HEK293 (cell line): ENCODE results near the gene MAMDC2.

Experiments used
- CTCF ChIA-PET: fragments of 350-600 bp; formaldehyde crosslinking; extraction: SDS; loops from one replicate; lab custom pipeline; 2021; ENCODE audit warnings: antibody characterized with exemption; lab: Yijun Ruan, JAX
- POLR2A ChIA-PET: fragments of 300-600 bp; formaldehyde crosslinking; extraction: SDS; loops from one replicate; lab custom pipeline; 2020; ENCODE audit warnings: antibody characterized with exemption, inconsistent platforms; lab: Yijun Ruan, JAX
- H3K27ac ChIP-seq: fragments of 200-500 bp; sonication (Bioruptor generic); 2 replicates; pipeline ENCODE4 v1.5.1; 2014; ENCODE audit warnings: low read depth, low read length, control low read depth, inconsistent platforms; ENCODE audit errors: extremely low read depth
- H3K36me3 ChIP-seq, 2 experiments: fragments of 200-500 bp in 1 of 2; sonication (Bioruptor generic) in 1 of 2; 1 replicate in 1 of 2; 2 replicates in 1 of 2; pipeline ENCODE4 v1.5.1; 2014 to 2017; ENCODE audit warnings: inconsistent platforms in 2 of 2, low read length in 2 of 2; ENCODE audit not compliant: control insufficient read depth in 2 of 2, insufficient read depth in 1 of 2
- H3K4me1 ChIP-seq: fragments of 200-500 bp; sonication (Bioruptor generic); 2 replicates; pipeline ENCODE4 v1.5.1; 2014; ENCODE audit warnings: mild to moderate bottlenecking, low read length, inconsistent platforms; ENCODE audit not compliant: control insufficient read depth, insufficient read depth
- H3K4me3 ChIP-seq: 2 replicates; pipeline ENCODE4 v1.5.1; 2011; ENCODE audit warnings: low read depth, mild to moderate bottlenecking, control low read depth, low read length, moderate library complexity
- H3K9me3 ChIP-seq: fragments of 200-500 bp; sonication (Bioruptor generic); 2 replicates; pipeline ENCODE4 v1.5.1; 2014; ENCODE audit warnings: low read depth, low read length, inconsistent platforms; ENCODE audit not compliant: control insufficient read depth, insufficient read depth
- BCL11B ChIP-seq: fragments of 450-650 bp; formaldehyde crosslinking; IDR thresholded peaks from 2 replicates; pipeline ENCODE4 v1.5.1; 2016; ENCODE audit warnings: low read depth, missing biosample characterization, missing genetic modification characterization
- IKZF3 ChIP-seq: fragments of 450-650 bp; IDR thresholded peaks from 2 replicates; pipeline ENCODE4 v1.5.0; 2018; ENCODE audit warnings: missing biosample characterization, mild to moderate bottlenecking, missing genetic modification characterization, moderate library complexity
- KLF1 ChIP-seq: fragments of 450-650 bp; formaldehyde crosslinking; IDR thresholded peaks from 2 replicates; pipeline ENCODE4 v1.5.1; 2016; ENCODE audit warnings: missing biosample characterization, missing genetic modification characterization
- KLF16 ChIP-seq: fragments of 450-650 bp; formaldehyde crosslinking; IDR thresholded peaks from 2 replicates; pipeline ENCODE4 v1.5.1; 2017; ENCODE audit warnings: missing biosample characterization, missing genetic modification characterization
- KLF9 ChIP-seq: fragments of 450-650 bp; formaldehyde crosslinking; IDR thresholded peaks from 2 replicates; pipeline ENCODE4 v1.5.1; 2016; ENCODE audit warnings: missing biosample characterization, missing genetic modification characterization, low read depth
- RBAK ChIP-seq: fragments of 450-650 bp; formaldehyde crosslinking; IDR thresholded peaks from 2 replicates; pipeline ENCODE4 v1.5.1; 2016; ENCODE audit warnings: missing biosample characterization, missing genetic modification characterization
- SCRT1 ChIP-seq: fragments of 450-650 bp; formaldehyde crosslinking; IDR thresholded peaks from 2 replicates; pipeline ENCODE4 v1.5.1; 2016; ENCODE audit warnings: missing biosample characterization, missing genetic modification characterization, borderline replicate concordance
- ZBTB1 ChIP-seq: fragments of 450-650 bp; formaldehyde crosslinking; IDR thresholded peaks from 2 replicates; pipeline ENCODE4 v1.5.1; 2016; ENCODE audit warnings: missing biosample characterization, missing genetic modification characterization
- ZNF114 ChIP-seq: fragments of 450-650 bp; formaldehyde crosslinking; IDR thresholded peaks from 2 replicates; pipeline ENCODE4 v1.5.0; 2017; ENCODE audit warnings: missing biosample characterization, missing genetic modification characterization
- ZNF121 ChIP-seq: fragments of 450-650 bp; formaldehyde crosslinking; IDR thresholded peaks from 2 replicates; pipeline ENCODE4 v1.5.1; 2016; ENCODE audit warnings: missing biosample characterization, missing genetic modification characterization
- ZNF155 ChIP-seq: fragments of 450-650 bp; formaldehyde crosslinking; IDR thresholded peaks from 2 replicates; pipeline ENCODE4 v1.5.1; 2016; ENCODE audit warnings: missing biosample characterization, missing genetic modification characterization
- ZNF16 ChIP-seq: fragments of 450-650 bp; formaldehyde crosslinking; IDR thresholded peaks from 2 replicates; pipeline ENCODE4 v1.5.1; 2016; ENCODE audit warnings: low read depth, missing biosample characterization, missing genetic modification characterization
- ZNF184 ChIP-seq: fragments of 450-650 bp; IDR thresholded peaks from 2 replicates; pipeline ENCODE4 v1.5.1; 2018; ENCODE audit warnings: missing biosample characterization, mild to moderate bottlenecking, missing genetic modification characterization
- ZNF433 ChIP-seq: fragments of 450-650 bp; formaldehyde crosslinking; IDR thresholded peaks from 2 replicates; pipeline ENCODE4 v1.5.1; 2016; ENCODE audit warnings: missing biosample characterization, missing genetic modification characterization, low read depth
- ZNF510 ChIP-seq: fragments of 450-650 bp; formaldehyde crosslinking; IDR thresholded peaks from 2 replicates; pipeline ENCODE4 v1.5.1; 2018; ENCODE audit warnings: mild to moderate bottlenecking, missing genetic modification characterization, missing biosample characterization; ENCODE audit not compliant: insufficient replicate concordance
- ZNF514 ChIP-seq: fragments of 450-650 bp; formaldehyde crosslinking; IDR thresholded peaks from 2 replicates; pipeline ENCODE4 v1.5.1; 2016; ENCODE audit warnings: missing biosample characterization, missing genetic modification characterization
- ZNF529 ChIP-seq: fragments of 450-650 bp; formaldehyde crosslinking; IDR thresholded peaks from 2 replicates; pipeline ENCODE4 v1.5.1; 2017; ENCODE audit warnings: missing genetic modification characterization, missing biosample characterization; ENCODE audit not compliant: insufficient replicate concordance
- ZNF530 ChIP-seq: fragments of 450-650 bp; formaldehyde crosslinking; IDR thresholded peaks from 2 replicates; pipeline ENCODE4 v1.5.1; 2016; ENCODE audit warnings: low read depth, missing biosample characterization, missing genetic modification characterization
- ZNF549 ChIP-seq: fragments of 450-650 bp; IDR thresholded peaks from 2 replicates; pipeline ENCODE4 v1.5.1; 2018; ENCODE audit warnings: missing biosample characterization, missing genetic modification characterization, mild to moderate bottlenecking, inconsistent platforms, moderate library complexity
- ZNF561 ChIP-seq: fragments of 450-650 bp; IDR thresholded peaks from 2 replicates; pipeline ENCODE4 v1.5.1; 2018; ENCODE audit warnings: missing biosample characterization, missing genetic modification characterization, borderline replicate concordance
- ZNF585B ChIP-seq: fragments of 450-650 bp; formaldehyde crosslinking; IDR thresholded peaks from 2 replicates; pipeline ENCODE4 v1.5.1; 2016; ENCODE audit warnings: missing biosample characterization, missing genetic modification characterization
- ZNF785 ChIP-seq: fragments of 450-650 bp; formaldehyde crosslinking; IDR thresholded peaks from 2 replicates; pipeline ENCODE4 v1.5.1; 2016; ENCODE audit warnings: missing biosample characterization, missing genetic modification characterization
- TF ChIP-seq, protein P1 (sequence below): fragments of 450-650 bp; formaldehyde crosslinking; IDR thresholded peaks from 2 replicates; pipeline ENCODE4 v1.5.1; 2016; ENCODE audit warnings: missing biosample characterization, missing genetic modification characterization
- TF ChIP-seq, protein P2 (sequence below): fragments of 450-650 bp; formaldehyde crosslinking; IDR thresholded peaks from 2 replicates; pipeline ENCODE4 v1.5.1; 2016; ENCODE audit warnings: missing biosample characterization, missing genetic modification characterization
- TF ChIP-seq, protein P3 (sequence below): fragments of 450-650 bp; formaldehyde crosslinking; IDR thresholded peaks from 2 replicates; pipeline ENCODE4 v1.5.1; 2017; ENCODE audit warnings: missing biosample characterization, mild to moderate bottlenecking, missing genetic modification characterization, moderate library complexity
- TF ChIP-seq, protein P4 (sequence below): fragments of 450-650 bp; formaldehyde crosslinking; IDR thresholded peaks from 2 replicates; pipeline ENCODE4 v1.5.1; 2016; ENCODE audit warnings: missing biosample characterization, missing genetic modification characterization
- TF ChIP-seq, protein P5 (sequence below): fragments of 450-650 bp; IDR thresholded peaks from 2 replicates; pipeline ENCODE4 v1.5.1; 2018; ENCODE audit warnings: missing biosample characterization, mild to moderate bottlenecking, missing genetic modification characterization

Gene MAMDC2

DNA sequence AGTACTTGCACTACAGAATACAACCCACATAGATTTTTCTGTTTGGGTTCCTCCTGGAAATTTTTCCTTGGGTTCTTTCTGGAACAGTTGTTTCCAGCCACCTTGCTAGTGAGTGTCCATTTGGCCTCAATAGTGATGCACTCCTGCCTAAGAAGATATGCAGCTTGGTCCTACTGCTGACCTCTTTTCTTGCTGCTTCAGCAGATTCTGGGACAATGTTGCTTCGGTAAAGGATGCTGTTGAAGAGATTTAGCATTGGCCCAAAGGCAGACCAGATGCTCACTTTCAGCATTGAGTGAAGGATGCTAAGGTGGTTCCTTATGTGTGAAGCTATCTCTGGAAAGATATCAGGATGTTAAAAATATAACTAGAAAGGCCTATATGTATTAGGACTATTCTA is 128.9 kb downstream of the MAMDC2 start (continued):
- TF ChIP-seq KLF9, result no peak
- no peak for TF ChIP-seq IKZF3 (tag by site-specific recombination)
- TF ChIP-seq KLF1 (tag by site-specific recombination), result no peak
- TF ChIP-seq, protein P1, sequence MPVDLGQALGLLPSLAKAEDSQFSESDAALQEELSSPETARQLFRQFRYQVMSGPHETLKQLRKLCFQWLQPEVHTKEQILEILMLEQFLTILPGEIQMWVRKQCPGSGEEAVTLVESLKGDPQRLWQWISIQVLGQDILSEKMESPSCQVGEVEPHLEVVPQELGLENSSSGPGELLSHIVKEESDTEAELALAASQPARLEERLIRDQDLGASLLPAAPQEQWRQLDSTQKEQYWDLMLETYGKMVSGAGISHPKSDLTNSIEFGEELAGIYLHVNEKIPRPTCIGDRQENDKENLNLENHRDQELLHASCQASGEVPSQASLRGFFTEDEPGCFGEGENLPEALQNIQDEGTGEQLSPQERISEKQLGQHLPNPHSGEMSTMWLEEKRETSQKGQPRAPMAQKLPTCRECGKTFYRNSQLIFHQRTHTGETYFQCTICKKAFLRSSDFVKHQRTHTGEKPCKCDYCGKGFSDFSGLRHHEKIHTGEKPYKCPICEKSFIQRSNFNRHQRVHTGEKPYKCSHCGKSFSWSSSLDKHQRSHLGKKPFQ, result no peak
- TF ChIP-seq RBAK (tag by site-specific recombination), result no peak
- TF ChIP-seq, protein P2, sequence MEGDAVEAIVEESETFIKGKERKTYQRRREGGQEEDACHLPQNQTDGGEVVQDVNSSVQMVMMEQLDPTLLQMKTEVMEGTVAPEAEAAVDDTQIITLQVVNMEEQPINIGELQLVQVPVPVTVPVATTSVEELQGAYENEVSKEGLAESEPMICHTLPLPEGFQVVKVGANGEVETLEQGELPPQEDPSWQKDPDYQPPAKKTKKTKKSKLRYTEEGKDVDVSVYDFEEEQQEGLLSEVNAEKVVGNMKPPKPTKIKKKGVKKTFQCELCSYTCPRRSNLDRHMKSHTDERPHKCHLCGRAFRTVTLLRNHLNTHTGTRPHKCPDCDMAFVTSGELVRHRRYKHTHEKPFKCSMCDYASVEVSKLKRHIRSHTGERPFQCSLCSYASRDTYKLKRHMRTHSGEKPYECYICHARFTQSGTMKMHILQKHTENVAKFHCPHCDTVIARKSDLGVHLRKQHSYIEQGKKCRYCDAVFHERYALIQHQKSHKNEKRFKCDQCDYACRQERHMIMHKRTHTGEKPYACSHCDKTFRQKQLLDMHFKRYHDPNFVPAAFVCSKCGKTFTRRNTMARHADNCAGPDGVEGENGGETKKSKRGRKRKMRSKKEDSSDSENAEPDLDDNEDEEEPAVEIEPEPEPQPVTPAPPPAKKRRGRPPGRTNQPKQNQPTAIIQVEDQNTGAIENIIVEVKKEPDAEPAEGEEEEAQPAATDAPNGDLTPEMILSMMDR (tag by site-specific recombination), result no peak
- TF ChIP-seq BCL11B (tag by site-specific recombination), result no peak
- no peak for TF ChIP-seq ZNF510 (tag by site-specific recombination)
- no peak for TF ChIP-seq ZNF561 (tag by site-specific recombination)

DNA sequence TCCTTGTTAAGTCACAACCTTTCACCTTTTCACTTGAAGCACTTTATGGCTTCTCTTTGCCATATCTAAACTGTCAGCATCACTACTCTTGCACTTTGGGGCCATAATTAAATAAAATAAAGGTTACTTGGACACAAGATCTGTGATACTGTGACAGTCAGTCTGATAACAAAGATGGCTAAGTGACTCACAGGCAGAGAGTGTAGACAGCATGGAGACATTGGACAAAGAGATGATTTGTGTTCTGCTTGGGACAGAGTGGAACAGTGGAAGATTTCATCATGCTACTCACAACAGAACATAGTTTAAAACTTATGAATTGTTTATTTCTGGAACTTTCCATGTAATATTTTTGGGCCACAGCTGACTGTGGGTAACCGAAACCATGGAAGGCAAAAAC is 133.5 kb downstream of the MAMDC2 start:
- H3K9me3 ChIP-seq, result no peaks in the 10 kb centered on the region
- H3K36me3 ChIP-seq, result no peaks in the 10 kb centered on the region
- no peak overlapping the region for H3K4me3 ChIP-seq
- H3K4me1 ChIP-seq, result no peaks in the 10 kb centered on the region
- POLR2A ChIA-PET, result no interaction called here
- no peak for TF ChIP-seq ZNF433 (tag by site-specific recombination)
- TF ChIP-seq ZNF16, result no peak
- TF ChIP-seq ZNF121 (tag by site-specific recombination), result no peak
- no peak for TF ChIP-seq BCL11B (tag by site-specific recombination)
- TF ChIP-seq ZNF184, result no peak
- TF ChIP-seq, protein P3, sequence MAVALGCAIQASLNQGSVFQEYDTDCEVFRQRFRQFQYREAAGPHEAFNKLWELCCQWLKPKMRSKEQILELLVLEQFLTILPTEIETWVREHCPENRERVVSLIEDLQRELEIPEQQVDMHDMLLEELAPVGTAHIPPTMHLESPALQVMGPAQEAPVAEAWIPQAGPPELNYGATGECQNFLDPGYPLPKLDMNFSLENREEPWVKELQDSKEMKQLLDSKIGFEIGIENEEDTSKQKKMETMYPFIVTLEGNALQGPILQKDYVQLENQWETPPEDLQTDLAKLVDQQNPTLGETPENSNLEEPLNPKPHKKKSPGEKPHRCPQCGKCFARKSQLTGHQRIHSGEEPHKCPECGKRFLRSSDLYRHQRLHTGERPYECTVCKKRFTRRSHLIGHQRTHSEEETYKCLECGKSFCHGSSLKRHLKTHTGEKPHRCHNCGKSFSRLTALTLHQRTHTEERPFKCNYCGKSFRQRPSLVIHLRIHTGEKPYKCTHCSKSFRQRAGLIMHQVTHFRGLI (tag by site-specific recombination), result no peak
- TF ChIP-seq ZNF529 (tag by site-specific recombination), result no peak
- no peak for TF ChIP-seq ZNF514 (tag by site-specific recombination)
- TF ChIP-seq SCRT1 (tag by site-specific recombination), result no peak
- TF ChIP-seq ZNF785, result no peak
- no peak for TF ChIP-seq ZNF155 (tag by site-specific recombination)
- TF ChIP-seq, protein P4, sequence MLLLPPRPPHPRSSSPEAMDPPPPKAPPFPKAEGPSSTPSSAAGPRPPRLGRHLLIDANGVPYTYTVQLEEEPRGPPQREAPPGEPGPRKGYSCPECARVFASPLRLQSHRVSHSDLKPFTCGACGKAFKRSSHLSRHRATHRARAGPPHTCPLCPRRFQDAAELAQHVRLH (tag by site-specific recombination), result no peak
- TF ChIP-seq, all 188 proteins: peak for 0
- H3K27ac ChIP-seq, result no peak overlapping the region
- CTCF ChIA-PET, result interaction anchor here (0.7 kb wide), 1 partner anchor 213 kb away, joined by 3 read pairs; no protein-coding TSS in a partner anchor

DNA sequence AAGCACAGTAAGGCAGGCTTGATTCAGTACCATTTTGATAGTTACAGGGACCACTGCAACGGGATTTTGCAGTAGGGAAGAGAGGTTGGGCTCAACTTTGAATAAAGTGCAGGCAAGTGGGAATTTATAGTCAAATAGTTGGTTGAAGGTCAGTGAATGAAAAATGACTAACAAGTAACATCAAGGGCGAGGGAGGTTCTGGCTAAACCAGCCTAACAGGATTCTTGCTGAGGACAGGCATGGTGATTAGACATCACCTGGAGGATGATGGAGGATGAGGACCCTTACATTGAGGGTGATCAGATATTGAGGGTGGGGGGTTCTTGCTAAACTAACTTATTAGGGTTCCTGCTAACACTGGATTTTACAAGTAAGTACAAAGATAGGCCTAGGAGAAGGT is 149.1 kb downstream of the MAMDC2 start:
- H3K27ac ChIP-seq, result no peak overlapping the region
- POLR2A ChIA-PET, result no interaction called here
- no peaks in the 10 kb centered on the region for H3K9me3 ChIP-seq
- H3K4me1 ChIP-seq, result no peaks in the 10 kb centered on the region
- no peaks in the 10 kb centered on the region for H3K36me3 ChIP-seq
- CTCF ChIA-PET, result no interaction called here
- no peak overlapping the region for H3K4me3 ChIP-seq
- TF ChIP-seq, protein P5, sequence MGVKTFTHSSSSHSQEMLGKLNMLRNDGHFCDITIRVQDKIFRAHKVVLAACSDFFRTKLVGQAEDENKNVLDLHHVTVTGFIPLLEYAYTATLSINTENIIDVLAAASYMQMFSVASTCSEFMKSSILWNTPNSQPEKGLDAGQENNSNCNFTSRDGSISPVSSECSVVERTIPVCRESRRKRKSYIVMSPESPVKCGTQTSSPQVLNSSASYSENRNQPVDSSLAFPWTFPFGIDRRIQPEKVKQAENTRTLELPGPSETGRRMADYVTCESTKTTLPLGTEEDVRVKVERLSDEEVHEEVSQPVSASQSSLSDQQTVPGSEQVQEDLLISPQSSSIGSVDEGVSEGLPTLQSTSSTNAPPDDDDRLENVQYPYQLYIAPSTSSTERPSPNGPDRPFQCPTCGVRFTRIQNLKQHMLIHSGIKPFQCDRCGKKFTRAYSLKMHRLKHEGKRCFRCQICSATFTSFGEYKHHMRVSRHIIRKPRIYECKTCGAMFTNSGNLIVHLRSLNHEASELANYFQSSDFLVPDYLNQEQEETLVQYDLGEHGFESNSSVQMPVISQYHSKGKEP, result no peak
- TF ChIP-seq ZNF530 (tag by site-specific recombination) (no peak), ZBTB1 (no peak), ZNF585B (tag by site-specific recombination) (no peak), KLF9 (no peak), ZNF114 (no peak), ZNF549 (tag by site-specific recombination) (no peak), KLF16 (tag by site-specific recombination) (no peak)
